HepG2 (cell line): ENCODE measurements around the gene ZFAND6. TPM values are rescaled to one million over a fixed set of nuclear protein-coding genes. Genes with fewer than 3 reads are reported as not detected.

Experiments used
- AKAP8 ChIP-seq: sonication (generic); formaldehyde crosslinking; IDR thresholded peaks from 2 replicates; pipeline ENCODE4 v1.5.1; 2020; ENCODE audit warnings: mild to moderate bottlenecking, missing genetic modification reagents
- ARNTL ChIP-seq: sonication (generic); formaldehyde crosslinking; IDR thresholded peaks from 2 replicates; pipeline ENCODE4 v1.4.0; 2020; ENCODE audit warnings: mild to moderate bottlenecking, missing genetic modification reagents
- CENPT ChIP-seq: sonication (generic); formaldehyde crosslinking; IDR thresholded peaks from 2 replicates; pipeline ENCODE4 v1.8.0; 2022; ENCODE audit warnings: low read depth, mild to moderate bottlenecking, moderate library complexity, missing genetic modification reagents
- FOXA3 ChIP-seq: IDR thresholded peaks from 2 replicates; pipeline ENCODE4 v1.6.1; 2016; ENCODE audit warnings: missing genetic modification reagents, missing compliant biosample characterization
- MTA3 ChIP-seq: sonication (generic); formaldehyde crosslinking; IDR thresholded peaks from 2 replicates; pipeline ENCODE4 v1.4.0; 2020; ENCODE audit warnings: missing genetic modification reagents
- MYC ChIP-seq: sonication (generic); formaldehyde crosslinking; IDR thresholded peaks from 2 replicates; pipeline ENCODE4 v1.9.0; 2021; ENCODE audit warnings: missing genetic modification reagents, borderline replicate concordance
- NR0B2 ChIP-seq: sonication (generic); formaldehyde crosslinking; IDR thresholded peaks from 2 replicates; pipeline ENCODE4 v1.4.0; 2020; ENCODE audit warnings: mild to moderate bottlenecking, missing genetic modification reagents
- PATZ1 ChIP-seq: sonication (generic); formaldehyde crosslinking; IDR thresholded peaks from 2 replicates; pipeline ENCODE4 v1.4.0; 2020; ENCODE audit warnings: missing genetic modification reagents
- PHF8 ChIP-seq: sonication (generic); formaldehyde crosslinking; IDR thresholded peaks from 2 replicates; pipeline ENCODE4 v1.5.0; 2020; ENCODE audit warnings: missing genetic modification reagents
- RFX5 ChIP-seq: IDR thresholded peaks from 2 replicates; pipeline ENCODE4 v1.6.1; 2011; ENCODE audit warnings: low read depth, low read length, improper control_type of control experiment
- SP4 ChIP-seq: sonication (generic); formaldehyde crosslinking; IDR thresholded peaks from 2 replicates; pipeline ENCODE4 v1.8.1; 2023; ENCODE audit warnings: mild to moderate bottlenecking, missing genetic modification reagents
- ZNF138 ChIP-seq: sonication (generic); formaldehyde crosslinking; IDR thresholded peaks from 2 replicates; pipeline ENCODE4 v1.5.0; 2020; ENCODE audit warnings: mild to moderate bottlenecking, low read depth, missing genetic modification reagents
- ZNF766 ChIP-seq: sonication (generic); formaldehyde crosslinking; IDR thresholded peaks from 2 replicates; pipeline ENCODE4 v1.5.0; 2020; ENCODE audit warnings: missing genetic modification reagents, borderline replicate concordance
- ZNF850 ChIP-seq: sonication (generic); formaldehyde crosslinking; conservative IDR thresholded peaks from 2 replicates; pipeline ENCODE4 v1.9.0; 2021; ENCODE audit warnings: mild to moderate bottlenecking, missing genetic modification reagents
- ZSCAN21 ChIP-seq: sonication (generic); formaldehyde crosslinking; IDR thresholded peaks from 2 replicates; pipeline ENCODE4 v1.8.0; 2022; ENCODE audit warnings: mild to moderate bottlenecking, missing genetic modification reagents, moderate library complexity, borderline replicate concordance
- ZSCAN25 ChIP-seq: sonication (generic); formaldehyde crosslinking; IDR thresholded peaks from 2 replicates; pipeline ENCODE4 v1.8.0; 2022; ENCODE audit warnings: mild to moderate bottlenecking, missing genetic modification reagents
- polyA plus RNA-seq, 8 experiments: library from polyadenylated mRNA; depleted of rRNA in 3 of 8; stranded (reverse) in 7 of 8; unstranded in 1 of 8; fragments of >200 nt; fragmentation: Illumina TruSeq in 4 of 8; extraction: Trizol in 4 of 8; gene quantifications; 2 replicates each; pipeline versions ENCODE4 v1.2.1 to v1.2.3, GENCODE V29; 2011 to 2016; ENCODE audit warnings: low read depth in 4 of 8, missing spikeins in 1 of 8, mixed read lengths in 1 of 8; ENCODE audit not compliant: insufficient read depth in 1 of 8
- total RNA-seq, 5 experiments: library from RNA; depleted of rRNA; stranded (reverse); fragments of >200 nt; fragmentation: Illumina TruSeq; extraction: Trizol; gene quantifications; 2 replicates each; pipeline ENCODE4 v1.2.3, GENCODE V29; 2016; ENCODE audit warnings: low read depth in 1 of 5
- TF ChIP-seq, protein P1 (sequence below): sonication (generic); formaldehyde crosslinking; IDR thresholded peaks from 2 replicates; pipeline ENCODE4 v1.4.0; 2020; ENCODE audit warnings: mild to moderate bottlenecking, missing genetic modification reagents
- TF ChIP-seq, protein P2 (sequence below): sonication (generic); formaldehyde crosslinking; IDR thresholded peaks from 2 replicates; pipeline ENCODE4 v1.5.1; 2020; ENCODE audit warnings: mild to moderate bottlenecking, missing genetic modification reagents

ZFAND6 gene
- total and polyA plus RNA-seq, 2 of the 13 experiments (the other 11 are each of a cell fraction or from before 2014, with no cell fraction given): 84.2 to 115 TPM

- 0 out of 2 replicates have a peak, but pooled peaks have one; percentile 23 for TF ChIP-seq ZNF766
- TF ChIP-seq FOXA3: peak; percentile 10; the same call in 1 of the 2 replicates
- no peak for TF ChIP-seq MTA3 (CRISPR knock-in tag)
- no peak for TF ChIP-seq RFX5
- TF ChIP-seq NR0B2 (CRISPR knock-in tag): peak; percentile 67
- peak; percentile 81 for TF ChIP-seq SP4
- peak; percentile 24; the same call in 1 of the 2 replicates for TF ChIP-seq ARNTL (CRISPR knock-in tag)
- peak; percentile 78 for TF ChIP-seq PATZ1 (CRISPR knock-in tag)
- peak; percentile 70; the same call in 1 of the 2 replicates for TF ChIP-seq MYC (CRISPR knock-in tag)
- no peak for TF ChIP-seq AKAP8
- TF ChIP-seq PHF8 (CRISPR knock-in tag): peak; percentile 65
- TF ChIP-seq CENPT (CRISPR knock-in tag): no peak
- no peak for TF ChIP-seq ZNF850 (CRISPR knock-in tag)
- TF ChIP-seq, protein P1, sequence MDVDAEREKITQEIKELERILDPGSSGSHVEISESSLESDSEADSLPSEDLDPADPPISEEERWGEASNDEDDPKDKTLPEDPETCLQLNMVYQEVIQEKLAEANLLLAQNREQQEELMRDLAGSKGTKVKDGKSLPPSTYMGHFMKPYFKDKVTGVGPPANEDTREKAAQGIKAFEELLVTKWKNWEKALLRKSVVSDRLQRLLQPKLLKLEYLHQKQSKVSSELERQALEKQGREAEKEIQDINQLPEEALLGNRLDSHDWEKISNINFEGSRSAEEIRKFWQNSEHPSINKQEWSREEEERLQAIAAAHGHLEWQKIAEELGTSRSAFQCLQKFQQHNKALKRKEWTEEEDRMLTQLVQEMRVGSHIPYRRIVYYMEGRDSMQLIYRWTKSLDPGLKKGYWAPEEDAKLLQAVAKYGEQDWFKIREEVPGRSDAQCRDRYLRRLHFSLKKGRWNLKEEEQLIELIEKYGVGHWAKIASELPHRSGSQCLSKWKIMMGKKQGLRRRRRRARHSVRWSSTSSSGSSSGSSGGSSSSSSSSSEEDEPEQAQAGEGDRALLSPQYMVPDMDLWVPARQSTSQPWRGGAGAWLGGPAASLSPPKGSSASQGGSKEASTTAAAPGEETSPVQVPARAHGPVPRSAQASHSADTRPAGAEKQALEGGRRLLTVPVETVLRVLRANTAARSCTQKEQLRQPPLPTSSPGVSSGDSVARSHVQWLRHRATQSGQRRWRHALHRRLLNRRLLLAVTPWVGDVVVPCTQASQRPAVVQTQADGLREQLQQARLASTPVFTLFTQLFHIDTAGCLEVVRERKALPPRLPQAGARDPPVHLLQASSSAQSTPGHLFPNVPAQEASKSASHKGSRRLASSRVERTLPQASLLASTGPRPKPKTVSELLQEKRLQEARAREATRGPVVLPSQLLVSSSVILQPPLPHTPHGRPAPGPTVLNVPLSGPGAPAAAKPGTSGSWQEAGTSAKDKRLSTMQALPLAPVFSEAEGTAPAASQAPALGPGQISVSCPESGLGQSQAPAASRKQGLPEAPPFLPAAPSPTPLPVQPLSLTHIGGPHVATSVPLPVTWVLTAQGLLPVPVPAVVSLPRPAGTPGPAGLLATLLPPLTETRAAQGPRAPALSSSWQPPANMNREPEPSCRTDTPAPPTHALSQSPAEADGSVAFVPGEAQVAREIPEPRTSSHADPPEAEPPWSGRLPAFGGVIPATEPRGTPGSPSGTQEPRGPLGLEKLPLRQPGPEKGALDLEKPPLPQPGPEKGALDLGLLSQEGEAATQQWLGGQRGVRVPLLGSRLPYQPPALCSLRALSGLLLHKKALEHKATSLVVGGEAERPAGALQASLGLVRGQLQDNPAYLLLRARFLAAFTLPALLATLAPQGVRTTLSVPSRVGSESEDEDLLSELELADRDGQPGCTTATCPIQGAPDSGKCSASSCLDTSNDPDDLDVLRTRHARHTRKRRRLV (CRISPR knock-in tag): 0 out of 2 replicates have a peak, but pooled peaks have one; percentile 69
- peak; percentile 56; the same call in 1 of the 2 replicates for TF ChIP-seq ZSCAN25 (CRISPR knock-in tag)
- TF ChIP-seq ZSCAN21 (CRISPR knock-in tag): peak; percentile 43; the same call in 1 of the 2 replicates
- no peak for TF ChIP-seq ZNF138 (CRISPR knock-in tag)
- TF ChIP-seq, protein P2, sequence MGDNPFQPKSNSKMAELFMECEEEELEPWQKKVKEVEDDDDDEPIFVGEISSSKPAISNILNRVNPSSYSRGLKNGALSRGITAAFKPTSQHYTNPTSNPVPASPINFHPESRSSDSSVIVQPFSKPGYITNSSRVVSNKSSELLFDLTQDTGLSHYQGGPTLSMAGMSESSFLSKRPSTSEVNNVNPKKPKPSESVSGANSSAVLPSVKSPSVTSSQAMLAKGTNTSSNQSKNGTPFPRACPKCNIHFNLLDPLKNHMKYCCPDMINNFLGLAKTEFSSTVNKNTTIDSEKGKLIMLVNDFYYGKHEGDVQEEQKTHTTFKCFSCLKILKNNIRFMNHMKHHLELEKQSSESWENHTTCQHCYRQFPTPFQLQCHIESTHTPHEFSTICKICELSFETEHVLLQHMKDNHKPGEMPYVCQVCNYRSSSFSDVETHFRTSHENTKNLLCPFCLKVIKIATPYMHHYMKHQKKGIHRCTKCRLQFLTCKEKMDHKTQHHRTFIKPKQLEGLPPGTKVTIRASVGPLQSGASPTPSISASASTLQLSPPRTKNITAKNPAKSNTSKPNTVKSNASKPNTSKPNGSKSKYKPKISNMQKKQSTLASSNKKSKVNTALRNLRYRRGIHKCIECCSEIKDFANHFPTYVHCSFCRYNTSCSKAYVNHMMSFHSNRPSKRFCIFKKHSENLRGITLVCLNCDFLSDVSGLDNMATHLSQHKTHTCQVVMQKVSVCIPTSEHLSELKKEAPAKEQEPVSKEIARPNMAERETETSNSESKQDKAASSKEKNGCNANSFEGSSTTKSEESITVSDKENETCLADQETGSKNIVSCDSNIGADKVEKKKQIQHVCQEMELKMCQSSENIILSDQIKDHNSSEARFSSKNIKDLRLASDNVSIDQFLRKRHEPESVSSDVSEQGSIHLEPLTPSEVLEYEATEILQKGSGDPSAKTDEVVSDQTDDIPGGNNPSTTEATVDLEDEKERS: no peak
Observed at GRCh38 chr15:80152896-80153876, 93.7 kb downstream of the ZFAND6 start, which contains the start of gene FAH (continued).
